Islet of Langerhans (tissue), 1 donor: ENCODE results near the gene CPSF6.
"Not testable (repeated sequence)": the region's sequence is repeated elsewhere in the genome, so short reads cannot be mapped to it uniquely, and the experiment has no call there.

ENCODE experiments used
- FAIRE-seq: peaks from one replicate; lab custom pipeline; 2011; peaks lifted over from hg19 to GRCh38; lab: Jason Lieb, UNC

The CPSF6 gene

GRCh38 chr12:69258655-69259054 is 19.3 kb downstream of the CPSF6 start:
- no peak for FAIRE-seq

DNA sequence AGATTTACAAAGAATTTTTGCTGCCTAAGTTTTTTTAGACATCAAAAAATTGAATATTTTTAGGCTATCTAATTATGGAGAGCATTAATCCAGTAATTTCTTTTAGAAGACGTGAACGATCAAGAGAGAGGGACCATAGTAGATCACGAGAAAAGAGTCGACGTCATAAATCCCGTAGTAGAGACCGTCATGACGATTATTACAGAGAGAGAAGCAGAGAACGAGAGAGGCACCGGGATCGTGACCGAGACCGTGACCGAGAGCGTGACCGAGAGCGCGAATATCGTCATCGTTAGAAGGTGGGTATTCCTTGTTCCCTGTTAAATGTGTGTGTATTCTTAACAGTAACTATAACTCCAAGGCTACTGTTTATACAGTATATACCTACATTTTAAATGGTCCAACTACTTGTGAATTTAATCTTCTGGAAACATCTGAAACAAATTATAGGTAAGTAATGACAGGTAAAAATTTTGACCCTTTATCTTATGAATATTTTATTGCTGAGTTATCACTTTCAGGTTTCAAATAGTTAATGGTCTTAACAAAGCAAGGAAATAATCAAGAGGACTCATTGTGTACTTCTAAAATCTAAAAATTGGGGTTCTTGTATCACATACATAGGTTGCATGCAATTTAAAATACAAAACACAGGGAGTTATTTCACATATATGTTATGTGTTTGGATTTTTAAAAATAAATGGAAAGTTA is 23.1 kb downstream of the CPSF6 start:
- FAIRE-seq = no peak

DNA sequence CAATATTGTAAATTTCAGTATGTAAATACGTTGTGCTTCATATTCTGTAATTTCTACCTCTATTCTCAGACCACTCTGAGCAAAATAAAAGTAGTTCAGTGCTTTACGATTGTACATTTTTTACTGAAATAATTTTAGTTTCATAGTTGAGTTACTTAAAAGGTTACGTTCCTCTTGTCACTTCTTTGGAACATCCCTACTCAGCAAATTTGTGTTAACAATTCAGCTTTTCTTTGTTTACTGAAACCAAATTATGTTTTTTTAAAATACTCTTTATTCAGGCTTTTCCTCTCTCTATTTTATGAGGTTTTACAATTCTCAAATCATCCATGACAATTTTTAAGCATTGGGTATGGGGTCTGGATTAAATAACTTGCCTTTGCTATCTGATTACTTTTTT is 25.8 kb downstream of the CPSF6 start:
- FAIRE-seq = no peak

DNA sequence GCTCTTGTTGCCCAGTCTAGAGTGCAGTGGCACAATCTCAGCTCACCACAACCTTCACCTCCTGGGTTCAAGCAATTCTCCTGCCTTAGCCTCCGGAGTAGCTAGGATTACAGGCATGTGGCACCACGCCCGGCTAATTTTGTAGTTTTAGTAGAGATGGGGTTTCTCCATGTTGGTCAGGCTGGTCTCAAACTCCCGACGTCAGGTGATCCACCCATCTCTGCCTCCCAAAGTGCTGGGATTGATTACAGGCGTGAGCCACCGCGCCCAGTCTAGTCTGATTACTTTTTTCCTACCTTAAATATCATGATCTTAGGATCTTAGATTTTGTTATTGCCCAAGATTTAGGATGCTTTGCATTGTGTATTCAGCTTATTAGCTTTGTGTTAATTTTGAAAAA is 26.3 kb downstream of the CPSF6 start:
- not testable (repeated sequence) for FAIRE-seq

DNA sequence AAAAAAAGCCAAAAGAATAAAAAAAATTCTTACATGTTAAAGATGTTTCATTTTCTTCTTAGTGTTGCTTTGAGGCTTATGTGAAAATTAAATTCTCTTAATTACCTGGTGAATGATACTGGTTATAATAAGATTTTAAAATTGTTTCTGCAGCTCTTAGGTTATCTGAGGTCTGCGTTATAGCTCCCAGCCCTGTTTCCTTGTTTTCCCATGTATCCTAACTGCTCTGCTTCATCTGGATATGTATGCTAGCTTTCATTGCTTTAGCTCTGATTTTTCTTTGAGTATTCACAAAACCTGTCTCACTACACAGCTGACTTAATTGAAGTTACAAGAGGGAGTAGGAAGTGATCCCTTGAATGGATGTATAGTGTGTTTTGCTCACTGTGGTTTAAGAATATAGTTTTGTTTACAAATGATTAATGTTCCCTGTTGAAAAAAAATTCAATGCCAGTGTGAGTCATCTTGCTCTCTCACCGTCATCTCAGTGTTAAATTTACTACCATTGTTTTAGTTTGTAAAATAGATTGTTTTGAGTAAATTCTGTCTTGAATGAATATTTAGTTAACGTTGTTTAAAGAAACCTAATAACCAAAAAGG is 26.8 kb downstream of the CPSF6 start:
- FAIRE-seq = peak; percentile 38

DNA sequence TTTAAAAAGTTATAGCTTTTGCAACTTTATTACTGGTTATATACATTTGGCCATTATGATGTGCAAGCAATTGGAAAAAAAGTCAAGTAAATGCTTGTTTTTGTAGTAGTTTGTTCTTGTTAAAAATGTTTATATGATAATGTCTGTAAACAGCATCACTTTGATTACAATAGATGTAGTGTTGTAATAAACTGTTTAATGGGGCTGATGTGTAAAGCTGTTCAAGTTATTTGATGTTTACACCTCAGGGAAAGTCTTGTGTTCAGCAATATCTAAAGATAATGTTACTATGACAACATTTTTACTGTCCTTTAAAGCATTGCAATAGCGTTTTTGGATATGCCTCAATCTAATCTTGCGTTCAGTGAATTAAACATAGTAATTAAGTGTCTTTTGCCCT is 30.4 kb downstream of the CPSF6 start:
- no peak for FAIRE-seq

DNA sequence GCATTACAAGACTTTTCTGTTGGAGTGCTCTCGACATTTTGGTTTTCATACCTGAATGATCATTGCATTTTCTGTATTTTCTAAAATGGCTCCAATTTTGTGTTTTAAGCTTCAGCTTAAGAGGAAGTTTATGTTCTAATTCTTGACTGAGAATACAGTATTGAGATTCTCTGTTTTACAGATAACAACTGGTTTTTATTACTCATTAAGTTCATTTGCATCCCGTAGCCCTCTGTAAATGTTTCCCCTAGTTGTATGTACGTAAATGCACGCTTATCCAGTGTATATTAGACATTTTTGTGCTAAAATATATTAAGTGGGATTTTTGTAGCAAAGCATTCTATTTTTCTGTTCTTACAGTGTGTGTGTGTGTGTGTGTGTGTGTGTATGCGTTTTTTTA is 33.1 kb downstream of the CPSF6 start:
- no peak for FAIRE-seq

DNA sequence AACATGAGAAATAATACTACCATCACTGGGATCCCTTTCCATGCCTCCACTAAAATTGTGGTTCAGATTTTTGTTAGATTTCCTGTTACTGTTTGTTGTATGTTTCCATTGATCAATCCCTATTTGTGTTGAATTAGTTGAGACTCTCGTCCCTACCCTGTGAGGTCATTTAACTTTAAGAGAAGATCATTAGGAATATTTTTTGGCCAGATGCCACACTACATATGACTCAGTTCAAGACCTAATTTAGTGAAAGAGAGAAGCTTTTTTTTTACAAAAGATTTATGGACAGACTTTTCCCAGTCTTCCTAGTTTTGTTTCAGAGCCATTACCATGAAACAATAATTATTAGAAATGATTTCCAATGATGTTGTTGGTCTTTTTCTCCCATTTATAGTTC is 35.5 kb downstream of the CPSF6 start:
- peak; percentile 82 for FAIRE-seq

- FAIRE-seq = no peak
These were observed 36.1 kb downstream of the CPSF6 start for GRCh38 chr12:69275471-69275891.

GRCh38 chr12:69278814-69279782 is 39.7 kb downstream of the CPSF6 start:
- FAIRE-seq = no peak

DNA sequence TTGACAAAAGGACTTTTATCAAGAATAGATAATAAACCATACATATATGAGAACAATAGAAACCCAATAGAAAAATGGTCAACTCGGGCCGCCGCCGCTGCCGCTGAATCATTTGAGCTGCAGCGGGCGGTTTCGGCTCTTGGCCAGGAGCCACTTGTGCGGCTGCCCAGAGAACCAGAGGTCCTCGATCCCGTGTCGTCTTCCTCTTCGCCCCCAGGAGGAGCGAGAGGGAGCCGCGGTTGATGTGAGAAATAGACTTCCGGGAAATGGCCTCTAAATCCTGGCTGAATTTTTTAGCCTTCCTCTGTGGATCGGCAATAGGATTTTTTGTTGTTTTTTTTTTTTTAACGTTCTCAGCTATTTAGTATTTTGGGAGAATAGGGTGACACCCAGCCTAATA is 44.8 kb downstream of the CPSF6 start:
- no peak for FAIRE-seq

DNA sequence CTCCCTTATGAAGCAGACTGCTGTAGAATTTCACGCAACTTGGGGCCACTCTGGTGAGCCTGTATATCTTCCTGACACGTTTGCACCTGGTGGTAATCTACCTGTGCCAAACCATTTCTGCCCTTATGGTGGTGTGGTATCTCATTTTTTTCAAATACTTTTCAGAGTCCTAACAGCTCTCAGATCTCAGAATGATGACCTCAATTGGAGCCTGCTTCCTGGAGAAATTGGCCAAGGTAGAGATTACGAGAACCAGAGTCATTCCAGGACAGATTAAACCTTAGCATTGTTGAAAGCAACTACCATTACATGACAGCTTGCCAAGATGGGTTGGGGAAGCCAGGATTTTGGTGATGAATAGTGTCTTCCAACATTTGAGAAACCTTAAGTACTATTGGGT is 48.2 kb downstream of the CPSF6 start:
- no peak for FAIRE-seq

DNA sequence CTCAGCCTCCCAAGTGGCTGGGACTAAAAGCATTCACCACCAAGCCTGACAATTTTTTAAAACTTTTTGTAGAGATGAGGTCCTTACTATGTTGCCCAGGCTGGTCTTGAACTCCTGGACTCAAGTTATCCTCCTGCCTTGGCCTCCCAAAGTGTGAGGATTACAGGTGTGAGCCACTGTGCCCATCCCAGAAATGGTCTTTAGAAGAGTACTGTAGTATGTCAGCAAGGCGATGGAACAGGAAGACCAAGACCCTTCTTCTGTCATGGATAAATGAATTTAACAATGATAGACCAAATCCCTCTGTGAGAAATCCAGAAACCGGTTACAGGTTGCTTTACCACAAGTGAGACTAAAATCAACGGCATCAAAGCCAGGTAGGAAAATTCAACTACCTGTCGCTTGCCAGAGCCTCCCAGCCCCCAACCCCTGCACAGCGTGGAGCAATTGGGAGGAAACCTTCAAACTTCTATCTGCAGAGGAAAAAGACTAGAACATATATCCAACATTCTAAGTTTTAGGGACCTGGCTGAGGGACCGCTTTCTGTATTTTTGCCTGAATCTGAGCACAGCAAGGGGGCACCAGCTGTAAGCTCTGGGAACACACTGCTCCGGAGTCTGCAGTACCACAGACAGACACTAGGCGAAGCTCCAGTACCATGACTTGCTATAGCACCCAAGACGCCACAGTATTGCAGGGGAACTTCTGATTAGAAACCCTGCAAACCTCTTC is 51.3 kb downstream of the CPSF6 start:
- FAIRE-seq = peak; percentile 5

- no peak for FAIRE-seq
These were observed 51.9 kb downstream of the CPSF6 start for GRCh38 chr12:69291278-69291593.

DNA sequence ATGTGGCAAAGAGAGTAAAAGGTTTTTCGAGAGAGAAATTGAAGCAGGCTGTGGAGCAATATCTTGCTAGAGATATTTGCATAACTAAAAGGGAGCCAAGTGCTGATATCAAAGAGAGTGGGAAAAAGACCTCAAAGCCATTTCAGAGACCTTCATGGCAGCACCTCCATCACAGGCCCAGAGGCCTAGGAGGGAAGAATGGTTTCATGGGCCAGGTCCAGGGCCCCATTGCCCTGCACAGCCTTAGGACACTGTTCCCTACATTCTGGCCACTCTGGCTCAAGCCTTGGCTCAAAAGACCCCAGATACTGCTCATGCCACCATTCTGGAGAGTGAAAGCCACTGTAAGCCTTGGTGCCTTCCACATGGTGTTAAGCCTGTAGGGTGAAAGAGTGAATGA is 58.8 kb downstream of the CPSF6 start:
- FAIRE-seq = no peak

DNA sequence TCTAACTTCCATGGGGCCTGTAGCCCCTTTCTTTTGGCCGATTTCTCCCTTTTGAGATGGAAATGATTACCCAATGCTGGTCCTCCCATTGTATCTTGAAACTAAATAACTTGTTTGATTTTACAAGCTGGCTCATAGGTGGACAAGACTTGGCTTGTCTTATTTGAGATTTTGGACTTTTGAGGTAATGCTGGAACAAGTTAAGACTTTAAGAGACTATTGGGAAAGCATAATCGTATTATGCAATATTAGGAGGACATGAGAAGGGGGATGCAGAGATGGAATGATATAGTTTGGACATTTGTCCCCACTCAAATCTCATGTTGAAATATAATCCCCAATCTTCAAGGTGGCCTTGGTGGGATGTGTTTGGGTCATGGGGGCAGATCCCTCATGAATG is 59.6 kb downstream of the CPSF6 start:
- FAIRE-seq = no peak

GRCh38 chr12:69304284-69304683 is 64.9 kb downstream of the CPSF6 start:
- no peak for FAIRE-seq

DNA sequence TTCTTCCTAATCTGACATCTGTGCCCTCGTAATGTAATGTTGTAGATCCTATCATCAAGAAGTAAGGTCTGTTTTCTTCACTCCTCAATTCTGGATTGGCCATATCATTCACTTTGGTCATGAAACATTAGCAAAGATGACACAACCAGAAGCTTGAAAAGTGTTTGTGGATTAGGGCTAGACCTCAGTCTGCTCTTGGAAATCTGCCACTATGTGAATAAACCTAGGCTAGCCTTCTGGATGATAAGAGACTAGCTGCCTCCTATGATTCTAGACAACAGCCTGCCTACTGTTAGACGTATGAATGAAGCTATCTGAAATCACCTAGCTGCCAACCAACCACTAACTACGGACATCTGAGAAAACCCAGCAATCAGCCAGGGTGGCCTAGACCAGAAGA is 70.1 kb downstream of the CPSF6 start:
- FAIRE-seq = no peak

- no peak for FAIRE-seq
These were observed 73.8 kb downstream of the CPSF6 start for GRCh38 chr12:69313209-69313608.

DNA sequence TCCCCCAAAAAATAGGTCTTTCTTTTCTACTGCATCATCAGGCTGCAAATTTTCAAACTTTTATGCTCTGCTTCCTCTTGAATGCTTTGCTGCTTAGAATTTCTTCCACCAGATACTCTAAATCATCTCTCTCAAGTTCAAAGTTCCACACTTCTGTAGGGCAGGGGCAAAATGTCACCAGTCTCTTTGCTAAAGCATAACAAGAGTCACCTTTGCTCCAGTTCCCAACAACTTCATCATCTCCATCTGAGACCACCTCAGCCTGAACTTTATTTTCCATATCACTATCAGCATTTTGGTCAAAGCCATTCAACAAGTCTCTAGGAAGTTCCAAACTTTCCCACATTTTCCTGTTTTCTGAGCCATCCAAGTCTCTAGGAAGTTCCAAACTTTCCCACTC is 77.4 kb downstream of the CPSF6 start:
- FAIRE-seq = not testable (repeated sequence)

GRCh38 chr12:69317233-69317632 is 77.9 kb downstream of the CPSF6 start:
- FAIRE-seq = not testable (repeated sequence)

DNA sequence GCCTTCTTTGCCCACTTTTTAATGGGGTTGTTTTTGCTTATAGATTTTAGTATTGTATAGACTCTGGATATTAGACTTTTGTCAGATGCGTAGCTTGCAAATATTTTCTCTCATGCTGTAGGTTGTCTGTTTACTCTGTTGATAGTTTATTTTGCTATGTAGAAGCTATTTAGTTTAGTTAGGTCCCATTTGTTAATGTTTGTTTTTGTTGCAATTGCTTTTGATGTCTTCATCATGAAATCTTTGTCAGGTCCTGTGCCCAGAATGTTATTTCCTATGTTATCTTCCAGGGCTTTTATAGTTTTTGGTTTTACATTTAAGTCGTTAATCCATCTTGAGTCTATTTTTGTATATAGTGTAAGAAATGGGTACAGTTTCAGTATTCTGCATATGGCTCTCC is 78.9 kb downstream of the CPSF6 start:
- FAIRE-seq = no peak

GRCh38 chr12:69321351-69321750 is 82.0 kb downstream of the CPSF6 start:
- no peak for FAIRE-seq
